Activated T-helper 2 cell treated with anti-CD3 and anti-CD28 coated beads, Interferon-gamma antibody, Interleukin-2, Interleukin-4, amounts not matched to agents 10 μg/mL and 5 μg/mL and 100 μg/mL, durations not matched to agents 14 hours and 24 hours and 36 hours (primary cell): ENCODE measurements around the gene MYBPC2. TPM values are rescaled to one million over a fixed set of nuclear protein-coding genes. Genes with fewer than 3 reads are reported as not detected.

Experiments used
- DNase-seq: peaks from one replicate; pipeline ENCODE4 v3.0.0; 2021; ENCODE audit warnings: low spot score
- H3K27ac Mint-ChIP-seq: one replicate; pipeline ENCODE4 v1.8.0; 2021; ENCODE audit warnings: mixed read lengths
- H3K27me3 Mint-ChIP-seq: one replicate; pipeline ENCODE4 v1.8.0; 2021; ENCODE audit warnings: low read depth, mixed read lengths
- H3K36me3 Mint-ChIP-seq: one replicate; pipeline ENCODE4 v1.8.0; 2021; ENCODE audit warnings: low read depth, mixed read lengths
- H3K4me1 Mint-ChIP-seq: one replicate; pipeline ENCODE4 v1.8.0; 2021; ENCODE audit warnings: low read depth, mixed read lengths
- H3K4me3 Mint-ChIP-seq: one replicate; pipeline ENCODE4 v1.8.0; 2021; ENCODE audit warnings: low read depth, mild to moderate bottlenecking, moderate library complexity, mixed read lengths
- H3K9me3 Mint-ChIP-seq: one replicate; pipeline ENCODE4 v1.8.0; 2021; ENCODE audit warnings: mixed read lengths
- intact Hi-C: fragments of 100-400 bp; cut with micrococcal nuclease; formaldehyde crosslinking; loops from one replicate; pipeline ENCODE4 v1.15.1; 2023
- total RNA-seq: library from RNA; stranded (reverse); gene quantifications from 2 replicates; pipeline ENCODE4 v1.2.3, GENCODE V29; 2022

MYBPC2 gene
- total RNA-seq, 1 donor from 2014 or later = 0.25 TPM

DNA sequence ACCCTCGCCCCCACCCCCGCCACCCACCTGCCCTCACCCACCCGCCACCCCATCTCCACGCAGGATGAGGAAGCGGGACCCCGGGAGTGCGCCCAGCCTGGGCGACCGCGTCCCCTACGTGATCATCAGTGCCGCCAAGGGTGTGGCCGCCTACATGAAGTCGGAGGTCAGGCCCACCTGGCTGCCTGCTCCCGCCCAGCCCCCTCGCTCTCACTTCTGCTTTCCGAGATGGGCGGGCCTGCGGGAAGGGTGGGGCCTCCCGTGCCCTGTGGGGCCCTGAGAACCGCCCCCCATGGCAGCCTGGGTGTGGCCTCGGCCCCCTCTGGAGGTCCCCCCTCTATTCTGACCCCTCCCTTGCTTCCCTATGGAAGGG lies 17.0 kb upstream of the MYBPC2 start:
- no peaks in the 10 kb centered on the region for H3K9me3 Mint-ChIP-seq
- no peak overlapping the region for H3K27ac Mint-ChIP-seq
- H3K27me3 Mint-ChIP-seq = peaks cover 10% of the 10 kb centered on the region
- no peak for DNase-seq
- no peak overlapping the region for H3K4me3 Mint-ChIP-seq
- intact Hi-C loops = no loop called here
- peaks cover 22% of the 10 kb centered on the region for H3K36me3 Mint-ChIP-seq
- peaks cover 10% of the 10 kb centered on the region for H3K4me1 Mint-ChIP-seq

DNA sequence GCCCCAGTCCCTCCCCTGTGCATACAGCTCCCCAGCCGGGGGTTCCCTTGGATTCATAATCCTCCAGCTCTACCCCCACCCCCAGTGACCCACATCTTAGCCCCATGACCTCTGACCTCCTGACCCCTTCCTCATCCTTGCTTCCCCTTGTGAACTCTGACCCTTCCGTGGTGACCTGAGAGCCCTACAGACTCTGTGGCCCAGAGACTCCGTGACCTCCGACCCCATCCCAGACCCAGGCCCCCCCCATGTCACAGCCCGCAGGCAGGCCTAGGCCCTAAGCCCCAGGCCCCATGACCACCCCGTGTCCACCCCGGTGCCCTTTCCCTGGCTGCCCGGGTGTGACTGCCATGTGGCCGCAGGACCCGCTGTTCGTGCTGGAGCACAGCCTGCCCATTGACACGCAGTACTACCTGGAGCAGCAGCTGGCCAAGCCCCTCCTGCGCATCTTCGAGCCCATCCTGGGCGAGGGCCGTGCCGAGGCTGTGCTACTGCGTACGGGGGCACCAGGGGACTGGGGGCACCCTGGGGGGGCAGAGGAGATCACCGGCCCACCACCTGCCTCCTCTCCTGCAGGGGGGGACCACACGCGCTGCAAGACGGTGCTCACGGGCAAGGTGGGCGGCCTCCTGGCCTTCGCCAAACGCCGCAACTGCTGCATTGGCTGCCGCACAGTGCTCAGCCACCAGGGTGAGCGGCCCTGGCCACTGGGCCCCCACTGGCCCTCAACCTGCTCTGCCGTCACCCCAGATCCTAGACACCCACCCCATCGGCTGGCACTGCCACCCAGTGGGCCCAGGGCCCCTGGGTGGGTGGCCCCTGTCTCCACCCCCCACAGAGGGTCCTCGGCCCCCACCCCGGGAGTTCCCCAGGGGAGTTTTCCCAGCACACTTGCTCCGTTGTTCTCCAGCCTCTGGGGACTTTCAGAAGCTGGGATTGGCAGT lies 16.4 kb upstream of the MYBPC2 start:
- H3K4me3 Mint-ChIP-seq = no peak overlapping the region
- no peak overlapping the region for H3K27ac Mint-ChIP-seq
- peaks cover 10% of the 10 kb centered on the region for H3K27me3 Mint-ChIP-seq
- H3K36me3 Mint-ChIP-seq = peaks cover 21% of the 10 kb centered on the region
- H3K4me1 Mint-ChIP-seq = peaks cover 10% of the 10 kb centered on the region
- intact Hi-C loops = no loop called here
- no peak for DNase-seq
- no peaks in the 10 kb centered on the region for H3K9me3 Mint-ChIP-seq

DNA sequence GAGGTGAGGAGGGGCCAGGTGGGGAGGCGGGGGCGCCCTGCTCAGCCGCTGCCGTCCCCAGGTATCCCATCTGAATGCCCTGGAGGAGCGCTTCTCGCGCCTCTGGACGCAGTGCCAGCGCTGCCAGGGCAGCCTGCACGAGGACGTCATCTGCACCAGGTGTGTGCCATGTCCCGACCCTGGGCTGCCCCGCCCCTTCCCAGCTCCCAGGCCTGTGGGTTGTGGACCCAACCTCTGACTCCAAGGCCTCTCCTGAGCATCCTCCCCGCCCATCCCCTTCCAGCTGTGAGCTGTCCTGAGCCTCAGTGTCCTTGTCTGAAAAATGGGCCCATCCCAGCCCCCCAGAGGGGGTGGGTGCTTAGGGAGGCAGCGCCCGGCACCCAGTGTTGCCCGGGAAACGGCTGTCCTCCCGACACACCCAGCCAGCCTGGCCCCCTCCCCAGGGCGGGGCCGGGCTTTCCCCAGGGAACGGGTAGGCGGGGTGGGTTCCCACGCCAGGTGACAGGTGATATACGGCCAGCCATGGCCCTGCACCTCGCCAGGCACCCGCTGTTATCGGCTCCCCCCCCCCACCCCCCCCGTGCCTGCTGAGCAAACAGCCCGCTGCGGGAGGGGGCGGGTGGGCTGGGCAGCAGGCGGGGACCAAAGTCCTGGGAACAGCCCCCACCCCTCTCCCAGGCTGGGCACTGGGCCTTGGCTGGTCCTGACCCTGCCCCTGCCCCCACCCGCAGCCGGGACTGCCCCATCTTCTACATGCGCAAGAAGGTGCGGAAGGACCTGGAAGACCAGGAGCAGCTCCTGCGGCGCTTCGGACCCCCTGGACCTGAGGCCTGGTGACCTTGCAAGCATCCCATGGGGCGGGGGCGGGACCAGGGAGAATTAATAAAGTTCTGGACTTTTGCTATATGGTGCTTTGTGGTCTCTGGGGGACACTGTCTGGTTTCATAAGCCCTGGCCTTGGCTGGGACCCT lies 15.3 kb upstream of the MYBPC2 start:
- no peak overlapping the region for H3K27ac Mint-ChIP-seq
- H3K36me3 Mint-ChIP-seq = peaks cover 17% of the 10 kb centered on the region
- intact Hi-C loops = no loop called here
- H3K4me1 Mint-ChIP-seq = peaks cover 10% of the 10 kb centered on the region
- no peaks in the 10 kb centered on the region for H3K9me3 Mint-ChIP-seq
- no peak overlapping the region for H3K4me3 Mint-ChIP-seq
- H3K27me3 Mint-ChIP-seq = peaks cover 10% of the 10 kb centered on the region
- DNase-seq = no peak

- Mint-ChIP-seq H3K4me3 (no peak within 1 kb of the TSS), H3K4me1 (peaks cover 10% of the 10 kb centered on the region), H3K9me3 (no peaks in the 10 kb centered on the region), H3K27ac (no peak within 1 kb of the TSS), H3K27me3 (peaks cover 10% of the 10 kb centered on the region), H3K36me3 (peaks cover 14% of the 10 kb centered on the region)
- intact Hi-C loops = no loop called here
- no peak for DNase-seq
Observed at GRCh38 chr19:50418176-50419021, 14.3 kb upstream of the MYBPC2 start, which contains the start of gene SPIB. SPIB (plus strand) TSS chr19:50418938; CDS start chr19:50418963, 25 bp downstream.

DNA sequence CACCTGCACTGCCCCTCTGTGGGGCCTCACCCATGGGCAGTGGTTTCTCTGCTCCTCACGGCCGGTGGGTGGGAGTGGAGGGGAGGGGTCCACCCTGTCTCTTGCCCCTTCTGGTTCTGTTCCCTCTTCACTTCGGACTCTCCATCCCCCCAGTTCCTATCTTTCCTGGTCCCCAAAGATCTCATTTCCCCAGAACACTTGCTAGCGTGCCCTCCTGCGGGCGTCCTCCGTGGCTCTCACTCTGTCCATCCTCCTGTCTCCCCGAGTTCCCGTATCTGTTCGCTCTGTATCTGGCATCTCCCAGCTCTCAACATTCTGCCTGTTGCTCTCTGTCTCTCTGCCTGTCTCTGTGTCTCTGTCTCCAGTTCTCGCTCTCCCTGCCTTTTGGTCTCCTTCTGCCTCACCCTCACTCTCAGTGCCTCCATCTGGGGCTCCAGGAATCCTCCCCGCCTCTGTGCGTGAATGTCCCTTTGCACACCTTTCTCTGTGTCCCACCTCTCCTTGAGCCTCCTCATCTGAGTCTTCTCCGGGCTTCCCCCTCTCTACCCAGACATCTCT lies 13.6 kb upstream of the MYBPC2 start:
- DNase-seq = no peak
- peaks cover 10% of the 10 kb centered on the region for H3K4me1 Mint-ChIP-seq
- intact Hi-C loops = no loop called here
- H3K9me3 Mint-ChIP-seq = no peaks in the 10 kb centered on the region
- H3K27ac Mint-ChIP-seq = no peak overlapping the region
- no peak overlapping the region for H3K4me3 Mint-ChIP-seq
- peaks cover 10% of the 10 kb centered on the region for H3K27me3 Mint-ChIP-seq
- H3K36me3 Mint-ChIP-seq = peaks cover 11% of the 10 kb centered on the region

GRCh38 chr19:50419580-50420035 lies 13.1 kb upstream of the MYBPC2 start:
- intact Hi-C loops = no loop called here
- Mint-ChIP-seq H3K9me3 (no peaks in the 10 kb centered on the region), H3K27ac (no peak overlapping the region), H3K4me1 (peaks cover 10% of the 10 kb centered on the region), H3K27me3 (peaks cover 10% of the 10 kb centered on the region), H3K36me3 (peaks cover 8% of the 10 kb centered on the region), H3K4me3 (no peak overlapping the region)
- no peak for DNase-seq

DNA sequence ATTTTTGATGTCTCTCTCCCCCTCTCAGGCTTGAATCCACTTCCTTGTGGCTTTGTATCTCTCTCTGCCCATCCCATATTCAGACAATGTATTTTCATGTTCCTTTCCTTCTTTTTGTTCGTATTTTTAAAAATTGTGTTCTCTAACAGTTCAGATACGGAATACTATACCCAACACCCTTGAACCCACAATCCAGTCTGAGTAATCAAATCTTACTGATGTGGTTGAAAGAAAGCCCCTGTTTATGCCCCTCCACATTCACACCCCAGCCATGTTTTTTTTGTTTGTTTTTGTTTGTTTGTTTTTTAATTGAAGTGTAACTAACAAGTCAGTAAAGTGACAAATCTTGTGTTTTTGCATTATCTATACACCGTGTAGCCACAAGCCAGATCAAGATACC lies 12.6 kb upstream of the MYBPC2 start:
- Mint-ChIP-seq H3K4me1 (peaks cover 10% of the 10 kb centered on the region), H3K36me3 (peaks cover 6% of the 10 kb centered on the region), H3K27me3 (peaks cover 10% of the 10 kb centered on the region), H3K4me3 (no peak overlapping the region), H3K9me3 (no peaks in the 10 kb centered on the region), H3K27ac (no peak overlapping the region)
- DNase-seq = no peak
- intact Hi-C loops = no loop called here

- peaks cover 10% of the 10 kb centered on the region for H3K27me3 Mint-ChIP-seq
- no peak overlapping the region for H3K4me3 Mint-ChIP-seq
- H3K27ac Mint-ChIP-seq = no peak overlapping the region
- peaks cover 6% of the 10 kb centered on the region for H3K36me3 Mint-ChIP-seq
- no peaks in the 10 kb centered on the region for H3K9me3 Mint-ChIP-seq
- H3K4me1 Mint-ChIP-seq = peaks cover 10% of the 10 kb centered on the region
- intact Hi-C loops = no loop called here
- no peak for DNase-seq
Observed at GRCh38 chr19:50420808-50421207, 11.9 kb upstream of the MYBPC2 start.

DNA sequence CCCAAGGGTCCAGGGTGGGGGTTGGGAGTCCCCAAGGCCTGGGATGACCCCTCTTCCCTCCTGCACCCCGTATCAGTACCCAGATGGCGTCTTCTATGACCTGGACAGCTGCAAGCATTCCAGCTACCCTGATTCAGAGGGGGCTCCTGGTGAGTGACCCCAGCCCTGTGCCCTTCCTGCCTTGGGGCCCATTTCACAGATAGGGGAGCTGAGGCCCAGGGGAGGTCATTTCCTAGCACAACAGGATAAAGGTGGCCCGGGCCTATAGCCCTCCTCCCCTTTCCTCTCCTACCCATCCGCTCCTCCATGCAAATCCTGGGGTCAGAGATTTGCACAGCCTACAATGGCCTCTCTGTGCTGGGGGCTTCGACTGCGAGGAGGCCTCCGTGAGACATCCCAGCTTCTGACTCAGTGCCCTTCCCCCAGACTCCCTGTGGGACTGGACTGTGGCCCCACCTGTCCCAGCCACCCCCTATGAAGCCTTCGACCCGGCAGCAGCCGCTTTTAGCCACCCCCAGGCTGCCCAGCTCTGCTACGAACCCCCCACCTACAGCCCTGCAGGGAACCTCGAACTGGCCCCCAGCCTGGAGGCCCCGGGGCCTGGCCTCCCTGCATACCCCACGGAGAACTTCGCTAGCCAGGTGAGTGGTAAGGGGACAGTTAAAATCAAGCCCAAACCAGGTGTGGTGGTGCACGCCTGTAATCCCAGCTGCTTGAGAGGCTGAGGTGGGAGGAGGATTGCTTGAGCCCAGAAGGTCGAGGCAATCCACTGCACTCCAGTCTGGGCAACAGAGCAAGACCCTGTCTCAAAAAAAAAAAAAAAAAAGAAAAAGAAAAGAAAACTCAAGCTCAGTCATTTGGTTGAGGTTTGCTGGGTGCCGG lies 10.1 kb upstream of the MYBPC2 start:
- intact Hi-C loops = no loop called here
- H3K27me3 Mint-ChIP-seq = peaks cover 10% of the 10 kb centered on the region
- no peak for DNase-seq
- no peaks in the 10 kb centered on the region for H3K9me3 Mint-ChIP-seq
- no peak overlapping the region for H3K27ac Mint-ChIP-seq
- no peak overlapping the region for H3K4me3 Mint-ChIP-seq
- H3K36me3 Mint-ChIP-seq = peaks cover 6% of the 10 kb centered on the region
- peaks cover 10% of the 10 kb centered on the region for H3K4me1 Mint-ChIP-seq

- Mint-ChIP-seq H3K4me1 (peaks cover 10% of the 10 kb centered on the region), H3K27me3 (peaks cover 10% of the 10 kb centered on the region), H3K4me3 (no peak overlapping the region), H3K27ac (no peak overlapping the region), H3K9me3 (no peaks in the 10 kb centered on the region), H3K36me3 (peaks cover 6% of the 10 kb centered on the region)
- intact Hi-C loops = no loop called here
- no peak for DNase-seq
Observed at GRCh38 chr19:50423279-50424113, 9.2 kb upstream of the MYBPC2 start.

- H3K4me1 Mint-ChIP-seq = no peaks in the 10 kb centered on the region
- intact Hi-C loops = no loop called here
Observed at GRCh38 chr19:50425581-50425980, 7.1 kb upstream of the MYBPC2 start.

More at GRCh38 chr19:50425581-50425980, 7.1 kb upstream of the MYBPC2 start:
- DNase-seq = no peak
- Mint-ChIP-seq H3K36me3 (no peaks in the 10 kb centered on the region), H3K4me3 (no peak overlapping the region), H3K27me3 (no peaks in the 10 kb centered on the region), H3K9me3 (no peaks in the 10 kb centered on the region), H3K27ac (no peak overlapping the region)
